NCI-H2171 (cell line): ENCODE data around the gene KIAA1217.

Experiments used
- DNase-seq: peaks from one replicate; lab custom pipeline; 2025; lab: John Stamatoyannopoulos, UW

Gene KIAA1217

DNA sequence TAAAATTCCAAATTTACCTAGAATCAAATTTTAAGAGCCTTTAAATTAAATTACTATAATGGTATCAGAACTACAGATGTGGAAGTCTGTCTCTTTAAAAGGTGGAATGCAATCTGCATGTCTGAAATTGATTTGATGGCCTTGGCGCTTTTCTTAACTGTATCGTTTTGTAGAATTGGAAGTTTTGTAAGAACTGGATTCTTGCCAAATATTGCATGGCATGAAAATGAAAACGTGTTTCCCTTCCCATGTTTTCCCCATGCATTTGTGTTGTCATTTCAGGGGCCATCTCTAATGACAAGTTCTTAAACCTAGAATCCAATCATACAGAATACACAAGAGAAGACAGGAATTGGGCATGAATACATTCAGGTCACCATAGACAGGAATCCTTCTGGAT, 162.5 kb downstream of the KIAA1217 start:
- DNase-seq, result no peak

DNA sequence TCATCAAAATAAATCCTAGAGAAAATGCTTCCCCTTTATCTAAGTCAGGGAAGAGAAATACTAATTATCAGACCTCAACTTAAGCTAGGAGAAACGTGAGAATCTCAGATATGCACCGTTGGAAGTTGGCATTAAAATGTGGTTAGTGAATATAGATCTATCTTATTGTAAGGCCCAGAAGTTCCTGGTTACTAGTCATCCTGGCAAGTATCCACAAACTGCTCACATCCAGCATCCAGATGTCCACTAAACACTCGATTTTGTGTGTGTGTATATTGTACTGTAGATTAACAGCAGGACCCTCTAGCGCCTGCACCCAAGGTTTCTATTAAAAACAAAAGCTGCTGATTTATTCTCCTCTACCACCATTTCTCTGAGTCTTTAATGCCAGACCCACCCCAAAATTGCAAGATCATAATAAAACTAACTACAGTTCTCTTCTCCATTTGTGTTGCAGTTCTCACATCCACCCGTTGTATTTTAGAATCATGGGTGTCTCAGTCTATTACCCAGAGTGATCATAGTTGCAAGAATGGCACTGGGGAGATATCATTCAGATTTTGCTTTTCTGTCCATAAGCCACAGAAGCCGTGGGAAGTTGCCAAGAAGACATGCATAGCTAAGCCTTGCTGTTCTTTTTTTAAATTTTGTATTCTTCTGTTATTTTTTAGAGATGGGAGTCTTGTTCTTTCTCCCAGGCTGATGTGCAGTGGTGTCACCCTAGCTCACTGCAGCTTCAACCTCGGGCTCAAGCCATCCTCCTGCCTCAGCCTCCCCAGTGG, 165.4 kb downstream of the KIAA1217 start:
- no peak for DNase-seq

DNA sequence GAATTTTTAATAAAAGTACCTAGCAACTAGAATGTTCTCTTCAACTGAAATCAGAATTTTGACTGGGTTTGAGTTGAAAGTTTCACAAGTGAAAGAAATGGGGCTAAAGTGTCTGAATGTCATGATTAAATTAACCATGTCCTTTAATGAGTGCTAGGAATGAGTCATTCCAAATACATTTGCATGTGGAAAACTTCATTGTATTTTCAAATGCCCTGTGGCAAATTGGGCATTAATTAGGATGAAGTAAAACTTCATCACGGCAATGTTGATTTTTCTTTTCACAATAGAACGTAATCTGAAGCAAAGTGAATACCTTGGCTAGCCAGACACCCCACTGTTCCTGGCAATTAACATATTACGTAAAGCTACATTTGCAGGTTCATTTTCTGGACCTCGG, 166.6 kb downstream of the KIAA1217 start:
- DNase-seq, result no peak

DNA sequence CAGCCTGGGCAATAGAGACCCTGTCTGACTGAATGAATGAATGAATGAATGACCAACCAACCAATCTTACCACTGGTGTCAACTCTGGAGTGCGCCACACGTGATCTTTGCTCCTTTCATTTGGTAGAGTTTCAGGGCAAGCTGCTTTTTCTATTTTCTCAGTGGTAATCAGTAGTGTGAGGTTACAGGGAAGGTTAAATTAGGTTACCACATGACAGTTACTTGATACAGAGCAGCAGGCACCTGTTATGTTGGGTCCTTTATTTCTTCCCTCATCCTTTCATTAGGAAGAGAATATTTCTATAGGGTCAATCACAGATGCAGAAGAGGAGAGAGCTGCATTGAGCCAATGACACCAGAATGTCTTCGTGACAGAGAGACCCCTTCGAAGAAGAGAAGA, 167.8 kb downstream of the KIAA1217 start:
- no peak for DNase-seq

DNA sequence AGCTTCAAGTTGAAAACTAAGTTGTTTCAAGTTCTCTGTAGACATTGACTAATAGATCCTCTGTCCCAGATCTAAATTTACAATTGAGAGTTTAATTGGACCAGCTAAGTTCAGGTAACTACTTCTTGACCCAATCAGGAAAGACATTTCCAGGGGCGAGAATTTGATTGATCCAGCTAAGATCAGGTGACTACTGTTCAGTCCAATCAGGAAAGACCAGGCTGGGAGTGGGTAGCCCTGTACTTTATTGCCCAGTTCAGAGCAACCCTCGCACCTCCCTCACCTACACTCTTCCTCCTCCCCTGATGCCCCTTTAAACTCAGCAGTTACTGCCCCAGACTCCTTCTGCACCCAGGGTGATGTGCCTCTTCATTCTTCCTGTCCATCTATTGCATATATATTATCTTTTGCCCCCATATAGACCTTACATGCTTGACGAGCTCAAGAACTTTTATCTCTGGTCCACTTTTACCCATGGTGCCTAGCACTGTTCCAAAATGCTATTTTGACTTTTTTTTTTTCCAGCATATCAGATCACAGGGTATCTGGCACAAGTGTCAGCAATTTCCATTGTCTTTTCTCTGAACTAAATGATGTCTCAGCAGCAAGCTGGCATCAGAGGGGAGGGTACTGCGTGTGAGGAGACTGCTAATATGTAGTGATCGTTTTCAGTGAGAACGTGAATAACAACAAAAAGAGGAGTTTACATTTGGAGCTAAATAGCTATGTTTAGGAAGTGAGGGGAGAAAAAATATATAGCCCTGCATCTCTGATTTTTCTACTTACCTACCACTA, 169.4 kb downstream of the KIAA1217 start:
- no peak for DNase-seq

DNA sequence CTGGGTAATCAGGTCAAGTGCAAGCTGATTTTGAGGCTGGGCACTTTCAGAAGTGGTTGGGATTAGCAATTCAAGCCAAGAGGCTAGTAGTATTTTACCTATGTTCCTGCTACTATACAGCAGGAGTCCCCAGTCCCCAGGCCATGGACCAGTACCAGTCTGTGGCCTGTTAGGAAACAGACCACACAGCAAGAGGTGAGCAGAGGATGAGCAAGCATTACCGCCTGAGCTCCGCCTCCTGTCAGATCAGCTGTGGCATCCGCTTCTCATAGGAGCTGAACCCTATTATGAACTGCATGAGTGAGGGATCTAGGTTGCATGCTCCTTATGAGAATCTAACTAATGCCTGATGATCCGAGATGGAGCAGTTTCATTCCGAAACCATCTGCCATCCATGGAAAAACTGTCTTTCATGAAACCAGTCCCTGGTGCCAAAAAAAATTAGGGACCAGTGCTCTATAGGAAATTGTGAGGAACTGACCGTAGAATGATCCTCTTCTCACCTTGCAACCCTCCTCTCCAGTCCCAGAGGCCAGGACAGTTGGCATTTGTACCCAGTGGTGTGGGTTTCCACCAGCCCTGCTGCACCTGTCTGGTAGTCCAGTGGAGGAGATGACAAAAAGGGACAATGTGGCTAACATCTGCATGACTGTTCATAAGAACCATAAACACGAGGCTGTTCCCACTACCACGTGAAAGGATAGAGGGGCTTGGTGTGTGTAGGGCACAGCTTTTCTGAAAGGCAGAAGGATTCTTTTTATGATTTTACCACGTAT, 172.5 kb downstream of the KIAA1217 start:
- no peak for DNase-seq

DNA sequence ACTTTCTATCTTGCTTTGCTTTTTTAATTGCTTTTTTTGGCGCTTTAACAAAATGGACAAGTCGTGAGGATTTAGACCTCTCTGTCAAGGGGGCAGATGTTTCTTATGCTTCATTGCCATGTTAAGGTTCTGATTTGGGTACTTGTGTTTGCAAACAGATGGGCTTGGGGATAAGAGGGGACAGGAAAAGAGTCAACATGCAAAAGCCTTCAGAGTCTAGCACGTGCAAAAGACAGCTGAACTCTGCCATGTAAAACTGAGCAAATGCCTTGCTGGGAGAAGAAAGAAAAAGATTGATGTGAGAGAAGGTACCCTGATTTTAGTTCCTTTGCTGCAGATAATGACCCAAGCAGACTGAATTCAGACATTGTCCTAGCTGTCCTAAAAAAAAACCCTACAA, 173.1 kb downstream of the KIAA1217 start:
- DNase-seq, result peak; percentile 54

DNA sequence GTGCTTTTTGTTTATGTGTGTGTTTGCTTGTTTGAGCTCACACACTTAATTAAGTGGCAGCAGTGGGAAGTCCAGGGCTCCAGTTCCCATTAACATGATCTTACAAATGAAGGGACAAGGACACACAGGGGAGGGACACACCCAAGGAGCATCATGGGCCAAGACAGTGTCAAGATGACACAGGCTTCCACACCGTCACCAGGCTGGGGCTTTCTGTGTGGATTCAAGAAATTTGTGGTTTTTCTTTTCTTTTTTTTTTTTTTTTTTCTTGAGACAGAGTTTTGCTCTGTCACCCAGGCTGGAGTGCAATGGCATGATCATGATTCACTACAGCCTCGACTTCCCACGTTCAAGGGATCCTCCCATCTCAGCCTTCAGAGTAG, 173.6 kb downstream of the KIAA1217 start:
- DNase-seq, result no peak

DNA sequence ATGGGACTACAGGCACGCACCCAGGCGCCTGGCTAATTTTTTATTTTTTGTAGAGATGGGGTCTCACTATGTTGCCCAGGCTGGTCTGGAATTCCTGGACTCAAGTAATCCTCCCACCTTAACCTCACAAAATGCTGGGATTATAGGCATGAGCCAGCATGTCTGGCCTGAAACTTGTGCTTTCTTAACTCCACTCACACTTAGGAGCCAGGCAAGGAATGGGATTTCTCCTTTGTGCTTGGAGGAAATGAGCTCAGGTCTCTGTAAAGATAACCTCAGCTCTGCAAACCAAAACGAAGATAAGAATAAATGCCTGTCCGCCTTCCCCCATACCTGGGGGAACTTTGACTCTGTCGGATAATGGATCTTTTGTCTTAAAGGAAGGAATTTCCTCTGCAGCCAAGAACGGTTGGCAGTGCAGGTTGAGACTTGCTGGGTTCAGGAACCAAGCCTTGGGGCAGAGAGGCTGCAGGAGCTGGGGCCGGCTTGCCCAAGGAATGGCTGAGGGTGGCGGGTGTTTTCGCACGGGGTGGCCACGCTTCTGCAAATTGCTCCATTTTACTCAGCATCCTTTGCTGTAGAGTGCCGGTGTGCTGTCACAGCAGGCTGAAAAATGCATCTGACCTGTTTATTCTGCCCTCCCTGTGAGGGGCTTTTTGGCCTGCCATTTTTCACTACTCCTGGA, 174.2 kb downstream of the KIAA1217 start:
- DNase-seq, result no peak

DNA sequence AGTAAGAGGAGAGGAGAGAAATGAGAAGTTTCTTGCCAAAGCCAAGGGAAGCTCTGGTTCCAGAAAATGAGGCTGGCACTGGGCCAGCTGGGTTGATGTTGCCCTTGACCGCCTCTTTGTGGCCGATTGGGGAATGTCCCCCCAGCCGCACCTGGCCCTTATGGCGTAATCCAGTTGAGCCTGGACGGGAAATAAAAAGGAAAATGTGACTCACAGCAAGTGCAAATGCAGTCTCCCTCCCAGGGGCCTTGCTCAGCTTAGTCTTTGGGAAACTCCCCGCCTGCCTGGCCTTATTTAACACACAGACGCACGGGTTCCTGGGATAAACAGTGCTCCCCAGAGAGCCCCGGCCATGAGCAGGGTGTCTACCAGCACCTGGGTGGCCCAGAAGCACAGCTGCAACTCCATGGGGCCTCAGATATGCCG, 174.8 kb downstream of the KIAA1217 start:
- peak; percentile 65 for DNase-seq

DNA sequence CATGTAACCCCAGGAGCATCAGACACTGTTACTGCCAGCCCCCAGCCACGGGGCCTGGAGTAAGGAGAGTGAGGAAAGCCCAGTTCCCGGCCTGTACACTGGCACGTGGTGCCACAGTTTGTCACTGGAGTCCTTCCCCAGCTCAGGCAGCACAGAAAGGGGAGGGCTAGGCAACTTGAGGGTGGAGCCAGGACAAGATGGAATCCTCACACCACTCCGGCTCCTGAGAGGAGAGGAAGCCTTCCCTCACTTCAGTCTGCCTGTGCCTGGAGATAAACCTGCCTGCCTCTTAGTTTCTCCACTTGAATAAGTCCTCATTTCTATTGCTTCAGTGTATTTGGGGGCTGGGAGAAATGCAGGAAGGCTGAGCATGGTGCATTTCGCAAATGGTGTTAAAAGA, 176.0 kb downstream of the KIAA1217 start:
- DNase-seq, result no peak

DNA sequence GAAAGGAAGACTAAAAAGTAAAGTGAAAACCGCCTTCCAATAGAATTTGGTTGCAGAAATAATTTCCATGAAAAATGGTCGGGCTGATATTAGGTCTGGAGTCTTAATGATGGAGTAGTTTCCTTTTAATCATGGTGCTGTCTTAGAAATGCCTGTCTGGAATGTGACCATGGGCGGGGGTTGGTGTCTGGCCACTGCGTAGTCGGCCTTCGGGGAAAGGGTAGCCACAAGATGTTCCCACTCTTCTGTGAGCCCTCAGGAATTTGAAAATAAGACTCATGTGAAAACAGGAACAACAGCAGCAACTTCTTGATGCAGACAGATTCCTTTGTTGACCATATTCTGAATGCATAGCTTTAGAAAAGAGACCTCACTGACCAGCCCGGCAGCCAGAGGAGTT, 176.8 kb downstream of the KIAA1217 start:
- no peak for DNase-seq

DNA sequence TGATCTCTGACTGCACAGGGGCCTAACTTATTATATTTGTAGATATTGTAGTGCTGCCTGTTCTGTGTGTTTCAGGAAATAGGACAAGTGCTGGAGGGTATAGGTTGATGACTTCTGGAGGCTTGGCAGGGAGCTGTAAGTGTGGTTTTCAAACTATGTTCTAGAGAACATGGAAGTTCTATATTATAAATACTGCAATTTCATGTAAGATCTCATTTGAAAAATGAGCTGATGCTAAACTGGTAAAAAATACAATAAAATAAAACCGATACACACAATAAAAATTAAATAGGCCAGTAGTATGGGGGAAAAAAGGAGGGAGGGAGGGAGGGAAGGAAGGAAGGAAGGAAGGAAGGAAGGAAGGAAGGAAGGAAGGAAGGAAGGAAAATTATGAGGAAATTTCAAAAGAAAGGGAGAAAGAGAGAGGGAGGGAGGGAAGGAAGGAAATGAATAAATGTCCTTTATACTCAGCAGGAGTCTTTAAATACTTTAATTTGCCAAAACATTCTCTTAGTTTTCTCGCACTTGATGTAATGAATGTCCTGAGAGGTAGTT, 181.3 kb downstream of the KIAA1217 start:
- no peak for DNase-seq

DNA sequence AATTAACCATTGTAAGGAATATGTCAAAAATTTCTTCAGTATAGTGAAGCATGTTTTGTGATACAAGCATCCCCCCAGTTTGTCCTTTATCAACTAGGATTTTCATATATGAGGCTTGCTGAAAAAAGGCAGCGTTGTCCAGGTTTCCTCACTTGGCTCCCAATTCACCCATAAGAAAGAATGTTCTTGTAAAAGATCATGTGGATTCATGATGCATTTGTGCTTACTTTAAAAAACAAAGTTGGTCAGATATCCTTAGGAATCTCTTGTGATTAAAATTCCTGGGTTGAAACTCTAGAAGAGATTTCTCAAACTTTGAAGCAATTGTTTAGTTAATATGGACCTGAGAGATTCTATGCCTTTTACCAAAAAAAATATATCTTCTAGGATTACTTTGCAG, 181.8 kb downstream of the KIAA1217 start:
- no peak for DNase-seq

DNA sequence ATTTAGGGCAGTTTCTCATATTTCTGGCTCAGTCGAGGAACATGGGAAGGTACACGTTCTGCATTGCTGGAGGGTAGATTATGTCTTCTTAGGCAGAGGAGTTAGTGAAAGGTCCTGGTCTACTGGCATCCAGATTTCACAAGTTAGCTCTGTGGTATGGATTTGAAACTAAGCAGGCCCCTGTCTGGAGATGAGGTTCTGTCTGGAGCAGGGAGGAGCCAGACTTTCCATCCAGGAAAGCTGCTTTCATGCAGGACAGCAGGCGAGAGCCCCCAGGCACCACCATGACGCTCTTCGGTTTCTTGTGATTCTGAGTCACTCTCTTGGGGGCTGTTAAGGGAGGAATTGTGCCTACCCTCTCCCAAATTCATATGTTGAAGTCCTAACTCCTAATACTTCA, 184.3 kb downstream of the KIAA1217 start:
- DNase-seq, result no peak

DNA sequence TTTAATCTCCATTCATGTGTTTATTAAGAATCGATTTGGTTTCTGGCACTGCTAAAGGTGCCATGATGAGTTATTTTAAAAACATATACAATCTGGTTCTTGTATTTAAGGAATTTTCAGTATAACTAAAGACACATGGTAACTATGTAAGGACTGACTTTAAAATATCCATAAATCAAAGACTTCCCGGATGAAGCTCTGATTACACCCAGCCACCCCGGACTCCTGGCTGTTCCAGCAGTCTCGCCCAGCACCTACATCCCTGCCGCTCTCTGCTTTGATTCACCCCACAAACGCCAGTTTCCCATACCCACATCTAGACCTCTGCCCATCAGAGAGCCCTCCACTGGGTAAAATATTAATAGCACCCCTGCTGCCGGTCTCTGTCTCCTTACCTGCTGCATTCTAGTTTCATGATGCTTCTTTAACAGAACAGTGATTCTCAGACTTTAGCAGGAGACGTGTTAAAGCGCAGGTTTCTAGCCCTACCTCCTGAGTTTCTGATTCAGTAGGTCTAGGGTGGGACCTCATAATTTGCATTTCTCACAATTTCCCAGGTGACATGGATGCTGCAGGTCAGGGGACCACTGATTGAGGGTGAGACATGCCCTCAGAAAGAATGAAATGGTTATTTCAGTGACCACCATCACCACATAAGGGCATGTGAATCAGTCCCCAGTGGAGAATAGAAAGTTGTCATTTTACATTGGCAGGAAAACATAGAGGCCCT, 185.7 kb downstream of the KIAA1217 start:
- no peak for DNase-seq

DNA sequence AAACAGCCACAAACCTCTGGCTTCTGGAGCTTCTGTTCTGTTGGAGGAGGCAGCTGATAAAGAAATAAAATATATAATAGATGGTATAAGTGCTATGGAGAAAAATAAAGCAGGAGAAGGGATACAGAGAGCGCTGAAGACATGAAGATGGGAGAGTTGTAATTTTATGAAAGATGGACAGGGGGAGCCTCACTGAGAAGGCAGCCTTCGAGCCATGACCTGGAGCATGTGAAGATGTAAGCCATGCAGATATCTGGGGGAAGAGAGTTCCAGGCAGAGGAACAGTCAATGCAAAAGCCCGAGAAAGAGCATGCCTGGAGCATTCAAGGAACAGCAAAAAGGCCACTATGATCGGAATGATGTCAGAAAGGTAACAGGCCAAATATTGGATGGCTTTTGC, 187.5 kb downstream of the KIAA1217 start:
- DNase-seq, result no peak

DNA sequence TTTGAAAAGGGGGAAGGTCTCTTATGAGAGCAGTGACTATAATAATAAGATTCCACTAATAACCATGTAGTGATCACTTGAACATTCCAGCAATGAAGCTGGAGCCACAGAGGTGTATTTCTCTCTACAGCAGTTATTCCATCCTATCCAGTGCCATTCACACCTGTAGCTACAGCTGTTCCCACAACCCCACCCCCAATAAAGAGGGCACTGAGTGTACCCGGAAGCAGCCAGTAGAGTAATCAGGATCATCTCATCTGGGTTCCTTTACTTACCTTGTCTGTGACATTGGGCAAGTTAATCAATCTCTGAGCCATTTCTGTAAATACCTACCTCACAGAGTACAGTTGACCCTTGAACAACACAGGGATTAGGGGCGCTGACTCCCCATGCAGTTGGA, 188.7 kb downstream of the KIAA1217 start:
- DNase-seq, result no peak

DNA sequence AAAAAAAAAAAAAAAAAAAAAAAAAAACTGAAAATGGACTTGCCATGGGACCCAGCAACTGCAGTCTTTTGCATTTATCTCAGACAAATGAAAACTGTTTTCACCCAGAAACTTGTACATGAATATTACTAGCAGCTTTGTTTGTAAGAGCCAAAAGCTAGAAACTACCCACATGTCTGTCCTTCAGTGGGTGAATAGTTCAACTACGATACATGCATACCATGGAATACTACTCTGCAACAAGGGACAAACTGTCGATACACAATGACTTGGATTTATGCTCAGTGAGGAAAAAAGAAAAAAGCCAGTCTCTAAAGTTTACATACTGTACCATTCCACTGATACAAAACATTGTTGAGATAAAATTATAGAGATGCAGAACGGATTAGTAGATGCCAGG, 195.6 kb downstream of the KIAA1217 start:
- no peak for DNase-seq

DNA sequence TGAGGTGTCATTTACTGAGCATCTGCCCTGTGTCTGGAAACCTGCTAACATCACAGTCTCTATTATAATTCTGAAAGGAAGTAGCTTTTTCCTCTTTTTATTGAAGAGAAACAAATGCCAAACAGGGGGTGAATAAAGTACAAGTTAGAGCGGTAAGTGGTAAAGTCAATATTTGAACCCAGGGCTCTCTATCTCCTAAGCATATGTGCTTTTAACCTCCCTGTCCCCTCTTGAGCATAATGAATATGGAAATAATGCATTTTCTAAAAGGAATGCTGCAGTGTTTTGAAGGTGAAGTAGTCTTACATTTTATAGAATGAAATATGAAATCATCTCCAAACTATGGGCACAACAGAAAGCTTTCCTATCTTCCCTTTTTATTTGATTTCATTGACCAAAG, 196.7 kb downstream of the KIAA1217 start:
- no peak for DNase-seq

DNA sequence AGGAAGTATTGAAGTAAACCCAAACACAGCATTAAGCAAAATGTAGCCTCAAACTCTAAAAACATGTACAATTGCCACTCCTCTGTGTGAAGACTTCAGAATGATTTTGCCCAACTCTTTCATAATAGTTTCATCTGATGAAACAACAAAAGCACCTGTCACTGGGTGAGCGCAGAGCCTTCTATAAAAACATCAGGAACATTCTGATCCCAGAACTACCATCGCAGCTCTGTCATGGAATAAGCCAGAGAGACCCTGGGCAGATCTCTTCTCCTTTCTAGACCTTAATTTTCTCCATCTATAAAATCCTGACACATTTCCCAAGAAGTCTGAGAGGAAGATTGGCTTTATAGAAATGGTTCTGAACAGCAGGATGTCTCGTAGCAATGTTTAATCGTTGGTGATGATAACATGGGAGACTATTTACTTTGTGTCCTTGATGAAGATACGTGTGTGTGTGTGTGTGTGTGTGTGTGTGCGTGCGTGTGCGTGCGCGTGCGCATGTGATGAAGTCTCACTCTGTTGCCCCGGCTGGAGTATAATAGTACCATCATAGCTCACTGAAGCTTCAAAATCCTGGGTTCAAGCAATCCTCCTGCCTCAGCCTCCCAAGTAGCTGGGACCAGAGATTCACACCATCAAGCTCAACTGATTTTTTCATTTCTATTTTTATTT, 198.0 kb downstream of the KIAA1217 start:
- DNase-seq, result no peak
